HepG2 (cell line): Measurements from ENCODE around the gene RTBDN. TPM values are rescaled to one million over a fixed set of nuclear protein-coding genes. Genes with fewer than 3 reads are reported as not detected.

Experiments used
- CEBPG ChIP-seq: IDR thresholded peaks from 2 replicates; pipeline ENCODE4 v1.6.1; 2016
- ELF1 ChIP-seq: sonication (generic); formaldehyde crosslinking; IDR thresholded peaks from 2 replicates; pipeline ENCODE4 v1.4.0; 2020; ENCODE audit warnings: missing genetic modification reagents
- FOXO1 ChIP-seq: sonication (generic); formaldehyde crosslinking; IDR thresholded peaks from 2 replicates; pipeline ENCODE4 v1.4.0; 2020; ENCODE audit warnings: missing genetic modification reagents
- HNRNPUL1 ChIP-seq: fragments of 200-400 bp; formaldehyde crosslinking; IDR thresholded peaks from 2 replicates; pipeline ENCODE4 v1.6.1; 2017; ENCODE audit warnings: low read depth, mild to moderate bottlenecking, low read length, moderate library complexity
- JDP2 ChIP-seq: sonication (generic); formaldehyde crosslinking; IDR thresholded peaks from 2 replicates; pipeline ENCODE4 v1.8.1; 2022; ENCODE audit warnings: missing genetic modification reagents, borderline replicate concordance
- MAFF ChIP-seq: IDR thresholded peaks from 2 replicates; pipeline ENCODE4 v1.6.1; 2011; ENCODE audit warnings: low read depth, low read length, improper control_type of control experiment
- MATR3 ChIP-seq: sonication (generic); formaldehyde crosslinking; IDR thresholded peaks from 2 replicates; pipeline ENCODE4 v1.4.0; 2020; ENCODE audit warnings: missing genetic modification reagents
- MIXL1 ChIP-seq: IDR thresholded peaks from 2 replicates; pipeline ENCODE4 v1.6.1; 2016
- PHF5A ChIP-seq: IDR thresholded peaks from one replicate; pipeline ENCODE4 v1.6.1; 2018; ENCODE audit warnings: low read depth, missing genetic modification reagents; ENCODE audit not compliant: unreplicated experiment
- RBM39 ChIP-seq: fragments of 200-400 bp; formaldehyde crosslinking; IDR thresholded peaks from one replicate; pipeline ENCODE4 v1.6.1; 2018; ENCODE audit warnings: antibody characterized with exemption, mild to moderate bottlenecking, low read depth, low read length; ENCODE audit not compliant: poor library complexity, severe bottlenecking
- TBX2 ChIP-seq: sonication (generic); formaldehyde crosslinking; IDR thresholded peaks from 2 replicates; pipeline ENCODE4 v1.5.0; 2020; ENCODE audit warnings: missing genetic modification reagents, mild to moderate bottlenecking, borderline replicate concordance
- ZBTB4 ChIP-seq: sonication (generic); formaldehyde crosslinking; IDR thresholded peaks from 2 replicates; pipeline ENCODE4 v1.4.0; 2020; ENCODE audit warnings: missing genetic modification reagents, mild to moderate bottlenecking, borderline replicate concordance
- ZC3H13 ChIP-seq: sonication (generic); formaldehyde crosslinking; IDR thresholded peaks from 2 replicates; pipeline ENCODE4 v1.8.1; 2023; ENCODE audit warnings: mild to moderate bottlenecking, missing genetic modification reagents, moderate library complexity
- ZNF224 ChIP-seq: sonication (generic); formaldehyde crosslinking; IDR thresholded peaks from 2 replicates; pipeline ENCODE4 v1.5.0; 2020; ENCODE audit warnings: mild to moderate bottlenecking, missing genetic modification reagents
- ZNF329 ChIP-seq: sonication (generic); formaldehyde crosslinking; IDR thresholded peaks from 2 replicates; pipeline ENCODE4 v1.9.0; 2021; ENCODE audit warnings: low read depth, mild to moderate bottlenecking, missing genetic modification reagents
- ZNF430 ChIP-seq: sonication (generic); formaldehyde crosslinking; IDR thresholded peaks from 2 replicates; pipeline ENCODE4 v1.9.0; 2021; ENCODE audit warnings: mild to moderate bottlenecking, missing genetic modification reagents
- ZNF431 ChIP-seq: sonication (generic); formaldehyde crosslinking; IDR thresholded peaks from 2 replicates; pipeline ENCODE4 v1.9.0; 2022; ENCODE audit warnings: missing genetic modification reagents, low read depth, mild to moderate bottlenecking, borderline replicate concordance
- ZNF460 ChIP-seq: sonication (generic); formaldehyde crosslinking; IDR thresholded peaks from 2 replicates; pipeline ENCODE4 v1.5.1; 2020; ENCODE audit warnings: missing genetic modification reagents, mild to moderate bottlenecking, borderline replicate concordance
- ZNF570 ChIP-seq: sonication (generic); formaldehyde crosslinking; IDR thresholded peaks from 2 replicates; pipeline ENCODE4 v1.4.0; 2020; ENCODE audit warnings: mild to moderate bottlenecking, missing genetic modification reagents, borderline replicate concordance
- ZNF614 ChIP-seq: IDR thresholded peaks from 2 replicates; pipeline ENCODE4 v1.6.1; 2018; ENCODE audit warnings: missing biosample characterization, missing genetic modification reagents, inconsistent platforms, borderline replicate concordance
- ZSCAN21 ChIP-seq: sonication (generic); formaldehyde crosslinking; IDR thresholded peaks from 2 replicates; pipeline ENCODE4 v1.8.0; 2022; ENCODE audit warnings: mild to moderate bottlenecking, missing genetic modification reagents, moderate library complexity, borderline replicate concordance
- ZSCAN25 ChIP-seq: sonication (generic); formaldehyde crosslinking; IDR thresholded peaks from 2 replicates; pipeline ENCODE4 v1.8.0; 2022; ENCODE audit warnings: mild to moderate bottlenecking, missing genetic modification reagents
- polyA plus RNA-seq, 8 experiments: library from polyadenylated mRNA; depleted of rRNA in 3 of 8; stranded (reverse) in 7 of 8; unstranded in 1 of 8; fragments of >200 nt; fragmentation: Illumina TruSeq in 4 of 8; extraction: Trizol in 4 of 8; gene quantifications; 2 replicates each; pipeline versions ENCODE4 v1.2.1 to v1.2.3, GENCODE V29; 2011 to 2016; ENCODE audit warnings: low read depth in 4 of 8, missing spikeins in 1 of 8, mixed read lengths in 1 of 8; ENCODE audit not compliant: insufficient read depth in 1 of 8
- total RNA-seq, 5 experiments: library from RNA; depleted of rRNA; stranded (reverse); fragments of >200 nt; fragmentation: Illumina TruSeq; extraction: Trizol; gene quantifications; 2 replicates each; pipeline ENCODE4 v1.2.3, GENCODE V29; 2016; ENCODE audit warnings: low read depth in 1 of 5
- TF ChIP-seq, protein P1 (sequence below): sonication (generic); formaldehyde crosslinking; IDR thresholded peaks from 2 replicates; pipeline ENCODE4 v1.9.0; 2021; ENCODE audit warnings: missing genetic modification reagents, borderline replicate concordance
- TF ChIP-seq, protein P2 (sequence below): sonication (generic); formaldehyde crosslinking; IDR thresholded peaks from 2 replicates; pipeline ENCODE4 v1.5.0; 2020; ENCODE audit warnings: mild to moderate bottlenecking, missing genetic modification reagents

The RTBDN gene
- total and polyA plus RNA-seq, 2 of the 13 experiments (the other 11 are each of a cell fraction or from before 2014, with no cell fraction given): 0.27 to 0.48 TPM

DNA sequence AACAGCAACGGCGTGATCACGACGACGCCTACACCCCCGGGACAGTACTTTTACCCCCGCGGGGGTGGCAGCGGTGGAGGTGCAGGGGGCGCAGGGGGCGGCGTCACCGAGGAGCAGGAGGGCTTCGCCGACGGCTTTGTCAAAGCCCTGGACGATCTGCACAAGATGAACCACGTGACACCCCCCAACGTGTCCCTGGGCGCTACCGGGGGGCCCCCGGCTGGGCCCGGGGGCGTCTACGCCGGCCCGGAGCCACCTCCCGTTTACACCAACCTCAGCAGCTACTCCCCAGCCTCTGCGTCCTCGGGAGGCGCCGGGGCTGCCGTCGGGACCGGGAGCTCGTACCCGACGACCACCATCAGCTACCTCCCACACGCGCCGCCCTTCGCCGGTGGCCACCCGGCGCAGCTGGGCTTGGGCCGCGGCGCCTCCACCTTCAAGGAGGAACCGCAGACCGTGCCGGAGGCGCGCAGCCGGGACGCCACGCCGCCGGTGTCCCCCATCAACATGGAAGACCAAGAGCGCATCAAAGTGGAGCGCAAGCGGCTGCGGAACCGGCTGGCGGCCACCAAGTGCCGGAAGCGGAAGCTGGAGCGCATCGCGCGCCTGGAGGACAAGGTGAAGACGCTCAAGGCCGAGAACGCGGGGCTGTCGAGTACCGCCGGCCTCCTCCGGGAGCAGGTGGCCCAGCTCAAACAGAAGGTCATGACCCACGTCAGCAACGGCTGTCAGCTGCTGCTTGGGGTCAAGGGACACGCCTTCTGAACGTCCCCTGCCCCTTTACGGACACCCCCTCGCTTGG is 42.1 kb downstream of the RTBDN start (continued):
- no peak for TF ChIP-seq HNRNPUL1
- no peak for TF ChIP-seq ZNF570 (CRISPR knock-in tag)
- 0 out of 2 replicates have a peak, but pooled peaks have one; percentile 29 for TF ChIP-seq FOXO1 (CRISPR knock-in tag)
- TF ChIP-seq, protein P1, sequence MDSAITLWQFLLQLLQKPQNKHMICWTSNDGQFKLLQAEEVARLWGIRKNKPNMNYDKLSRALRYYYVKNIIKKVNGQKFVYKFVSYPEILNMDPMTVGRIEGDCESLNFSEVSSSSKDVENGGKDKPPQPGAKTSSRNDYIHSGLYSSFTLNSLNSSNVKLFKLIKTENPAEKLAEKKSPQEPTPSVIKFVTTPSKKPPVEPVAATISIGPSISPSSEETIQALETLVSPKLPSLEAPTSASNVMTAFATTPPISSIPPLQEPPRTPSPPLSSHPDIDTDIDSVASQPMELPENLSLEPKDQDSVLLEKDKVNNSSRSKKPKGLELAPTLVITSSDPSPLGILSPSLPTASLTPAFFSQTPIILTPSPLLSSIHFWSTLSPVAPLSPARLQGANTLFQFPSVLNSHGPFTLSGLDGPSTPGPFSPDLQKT (CRISPR knock-in tag): peak; percentile 53; the same call in 1 of the 2 replicates
- no peak for TF ChIP-seq ZNF329 (CRISPR knock-in tag)
- TF ChIP-seq, protein P2, sequence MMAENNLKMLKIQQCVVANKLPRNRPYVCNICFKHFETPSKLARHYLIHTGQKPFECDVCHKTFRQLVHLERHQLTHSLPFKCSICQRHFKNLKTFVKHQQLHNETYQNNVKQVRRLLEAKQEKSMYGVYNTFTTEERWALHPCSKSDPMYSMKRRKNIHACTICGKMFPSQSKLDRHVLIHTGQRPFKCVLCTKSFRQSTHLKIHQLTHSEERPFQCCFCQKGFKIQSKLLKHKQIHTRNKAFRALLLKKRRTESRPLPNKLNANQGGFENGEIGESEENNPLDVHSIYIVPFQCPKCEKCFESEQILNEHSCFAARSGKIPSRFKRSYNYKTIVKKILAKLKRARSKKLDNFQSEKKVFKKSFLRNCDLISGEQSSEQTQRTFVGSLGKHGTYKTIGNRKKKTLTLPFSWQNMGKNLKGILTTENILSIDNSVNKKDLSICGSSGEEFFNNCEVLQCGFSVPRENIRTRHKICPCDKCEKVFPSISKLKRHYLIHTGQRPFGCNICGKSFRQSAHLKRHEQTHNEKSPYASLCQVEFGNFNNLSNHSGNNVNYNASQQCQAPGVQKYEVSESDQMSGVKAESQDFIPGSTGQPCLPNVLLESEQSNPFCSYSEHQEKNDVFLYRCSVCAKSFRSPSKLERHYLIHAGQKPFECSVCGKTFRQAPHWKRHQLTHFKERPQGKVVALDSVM: no peak
- TF ChIP-seq MIXL1: 0 out of 2 replicates have a peak, but pooled peaks have one; percentile 13
- TF ChIP-seq CEBPG (CRISPR knock-in tag): no peak
- TF ChIP-seq ZC3H13 (CRISPR knock-in tag): peak; percentile 95
- no peak for TF ChIP-seq ZNF614 (CRISPR knock-in tag)
- TF ChIP-seq MATR3: no peak
- peak; percentile 81 for TF ChIP-seq ELF1 (CRISPR knock-in tag)
- TF ChIP-seq JDP2 (CRISPR knock-in tag): no peak
- peak; percentile 64; the same call in 1 of the 2 replicates for TF ChIP-seq ZNF430 (CRISPR knock-in tag)
- TF ChIP-seq ZNF224 (CRISPR knock-in tag): no peak
- no peak for TF ChIP-seq MAFF
- no peak for TF ChIP-seq ZNF460
- peak; percentile 21 for TF ChIP-seq PHF5A (CRISPR knock-in tag)
- peak; percentile 90; the same call in 1 of the 2 replicates for TF ChIP-seq ZSCAN21 (CRISPR knock-in tag)
- TF ChIP-seq ZSCAN25 (CRISPR knock-in tag): no peak
- peak; percentile 77; the same call in 1 of the 2 replicates for TF ChIP-seq ZNF431
- TF ChIP-seq RBM39: peak; percentile 89
- no peak for TF ChIP-seq ZBTB4 (CRISPR knock-in tag)
- TF ChIP-seq TBX2 (CRISPR knock-in tag): peak; percentile 52; the same call in 1 of the 2 replicates
